NCI-H128 (cell line): Measurements from ENCODE around the gene XKRX.

ENCODE experiments used
- DNase-seq: peaks from one replicate; lab custom pipeline; 2025; ENCODE audit not compliant: unreplicated experiment; lab: John Stamatoyannopoulos, UW

XKRX gene

GRCh38 chrX:100928660-100929613, at the start of gene XKRX:
Gene XKRX (minus strand): TSS chrX:100928917. CDS start chrX:100928304, 613 bp downstream.
- peak; percentile 4 for DNase-seq

GRCh38 chrX:100976211-100976610, 47.5 kb upstream of the XKRX start:
- DNase-seq, result no peak

GRCh38 chrX:100975212-100975611, 46.5 kb upstream of the XKRX start:
- DNase-seq, result no peak

- DNase-seq, result no peak
These were observed 44.7 kb upstream of the XKRX start for GRCh38 chrX:100973411-100973810.

- no peak for DNase-seq
These were observed 41.2 kb upstream of the XKRX start for GRCh38 chrX:100969936-100970335.

- DNase-seq, result no peak
These were observed 40.7 kb upstream of the XKRX start, which contains the start of gene ARL13A for GRCh38 chrX:100969408-100969807. Gene ARL13A (plus strand): TSS chrX:100969708. CDS start chrX:100973690, 3,982 bp downstream.

GRCh38 chrX:100964362-100964761, 35.6 kb upstream of the XKRX start:
- no peak for DNase-seq

- DNase-seq, result no peak
These were observed 34.1 kb upstream of the XKRX start for GRCh38 chrX:100962811-100963210.

- DNase-seq, result no peak
These were observed 19.8 kb upstream of the XKRX start for GRCh38 chrX:100948557-100948956.

- DNase-seq, result no peak
These were observed 17.7 kb upstream of the XKRX start for GRCh38 chrX:100946299-100946927.

- DNase-seq, result no peak
These were observed 15.9 kb upstream of the XKRX start for GRCh38 chrX:100944601-100945000.

GRCh38 chrX:100939333-100939732, 10.6 kb upstream of the XKRX start:
- DNase-seq, result no peak

- DNase-seq, result no peak
These were observed 7.0 kb upstream of the XKRX start for GRCh38 chrX:100935767-100936166.

- no peak for DNase-seq
These were observed 3.2 kb upstream of the XKRX start for GRCh38 chrX:100931925-100932285.

GRCh38 chrX:100931218-100931924, 2.7 kb upstream of the XKRX start:
- DNase-seq, result no peak

- no peak for DNase-seq
These were observed 2.3 kb downstream of the XKRX start for GRCh38 chrX:100926453-100926852.

GRCh38 chrX:100924375-100924774, 4.3 kb downstream of the XKRX start:
- DNase-seq, result no peak

GRCh38 chrX:100915562-100915961, 13.2 kb downstream of the XKRX start:
- no peak for DNase-seq

GRCh38 chrX:100913111-100913510, 15.6 kb downstream of the XKRX start:
- no peak for DNase-seq

GRCh38 chrX:100911731-100912130, 17.0 kb downstream of the XKRX start:
- DNase-seq, result no peak

GRCh38 chrX:100905620-100906019, 23.1 kb downstream of the XKRX start:
- no peak for DNase-seq

- no peak for DNase-seq
These were observed 24.3 kb downstream of the XKRX start for GRCh38 chrX:100904433-100904832.
